ENCODE measurements around the gene OSCAR.

OSCAR gene

DNA sequence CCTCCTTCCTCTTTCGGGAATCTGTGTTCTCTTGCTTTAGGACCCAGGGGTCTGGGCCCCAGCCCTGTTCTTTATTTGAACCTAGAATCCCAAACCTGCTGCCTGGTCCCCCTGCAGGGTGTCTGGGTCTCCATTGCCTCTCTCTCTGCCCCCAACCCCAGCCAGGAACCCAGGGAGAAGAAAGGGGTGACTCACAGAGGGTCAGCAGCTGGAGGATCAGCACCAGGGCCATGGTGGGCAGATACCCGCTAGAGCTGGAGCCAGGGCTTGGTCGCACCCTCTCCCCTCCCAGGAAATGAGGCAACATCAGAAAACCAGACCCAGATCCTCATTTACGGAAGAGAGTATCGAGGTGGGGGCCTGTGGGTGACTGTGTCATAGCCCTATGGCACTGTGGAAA lies at the start of gene OSCAR:
TSS of gene OSCAR (minus strand) at position 243 of the 400 bp plus-strand sequence. CDS start at position 232, 11 bp downstream.
- DNase-seq: no peak

- DNase-seq: no peak
Observed at GRCh38 chr19:54149021-54149812, 48.6 kb upstream of the OSCAR start.

DNA sequence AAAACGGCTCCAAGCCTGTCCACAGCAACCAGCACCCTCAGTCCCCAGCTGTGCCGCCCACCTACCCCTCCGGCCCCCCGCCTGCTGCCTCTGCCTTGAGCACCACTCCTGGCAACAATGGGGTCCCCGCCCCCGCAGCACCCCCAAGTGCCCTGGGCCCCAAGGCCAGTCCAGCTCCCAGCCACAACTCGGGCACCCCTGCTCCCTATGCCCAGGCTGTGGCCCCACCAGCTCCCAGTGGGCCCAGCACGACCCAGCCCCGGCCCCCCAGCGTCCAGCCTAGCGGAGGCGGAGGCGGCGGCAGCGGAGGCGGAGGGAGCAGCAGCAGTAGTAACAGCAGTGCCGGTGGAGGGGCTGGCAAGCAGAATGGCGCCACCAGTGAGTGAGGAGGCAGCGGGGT lies 47.6 kb upstream of the OSCAR start:
- no peak for DNase-seq

- DNase-seq: no peak
Observed at GRCh38 chr19:54147676-54148075, 47.1 kb upstream of the OSCAR start.

DNA sequence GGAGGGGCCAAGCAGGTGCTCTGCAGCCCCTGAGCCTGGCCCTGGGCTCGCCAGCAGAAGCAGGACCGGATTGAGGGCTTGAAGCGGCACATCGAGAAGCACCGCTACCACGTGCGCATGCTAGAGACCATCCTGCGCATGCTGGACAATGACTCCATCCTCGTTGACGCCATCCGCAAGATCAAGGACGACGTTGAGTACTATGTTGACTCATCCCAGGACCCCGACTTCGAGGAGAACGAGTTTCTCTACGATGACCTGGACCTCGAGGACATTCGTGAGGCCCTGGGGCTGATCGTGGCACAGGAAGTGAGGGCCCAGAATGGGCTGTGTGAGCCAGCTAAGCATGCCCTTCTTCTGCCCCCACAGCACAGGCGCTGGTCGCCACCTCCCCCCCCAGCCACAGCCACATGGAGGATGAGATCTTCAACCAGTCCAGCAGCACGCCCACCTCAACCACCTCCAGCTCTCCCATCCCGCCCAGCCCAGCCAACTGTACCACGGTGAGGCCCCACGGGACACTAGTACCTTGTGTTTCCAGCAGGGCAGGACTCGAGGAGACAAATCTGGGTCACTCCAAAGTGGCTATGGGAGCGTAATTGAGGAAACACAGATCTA lies 45.0 kb upstream of the OSCAR start:
- DNase-seq: no peak

DNA sequence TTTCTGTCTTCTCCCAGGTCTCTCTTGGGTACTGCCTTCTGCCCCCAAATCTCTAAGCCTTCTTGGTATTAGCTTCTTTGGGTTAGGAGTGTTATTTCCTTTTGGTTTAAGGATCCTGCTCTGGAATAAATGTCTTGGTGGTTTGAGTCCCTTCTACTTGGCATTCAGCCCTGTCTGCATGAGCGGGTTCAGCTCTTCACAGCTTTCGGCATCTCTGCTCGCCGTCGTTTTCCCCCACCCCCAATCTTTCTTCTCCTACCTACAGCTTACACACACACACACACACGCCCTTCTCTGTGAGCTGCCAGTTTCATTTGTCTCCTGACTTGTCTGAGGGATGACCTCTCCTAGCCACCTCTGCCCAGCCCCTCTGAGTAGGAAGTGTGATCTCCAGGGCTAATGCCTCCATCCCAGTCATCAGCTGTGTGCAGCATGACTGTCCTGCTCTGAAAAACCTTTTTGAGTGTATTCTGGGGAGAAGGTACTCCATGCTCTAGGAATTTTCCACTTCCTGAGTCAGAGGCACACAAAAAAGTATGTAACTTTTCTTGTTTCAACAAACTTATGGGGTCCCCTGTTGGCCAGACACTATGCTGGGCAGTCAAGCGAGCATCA lies 41.7 kb upstream of the OSCAR start:
- no peak for DNase-seq

DNA sequence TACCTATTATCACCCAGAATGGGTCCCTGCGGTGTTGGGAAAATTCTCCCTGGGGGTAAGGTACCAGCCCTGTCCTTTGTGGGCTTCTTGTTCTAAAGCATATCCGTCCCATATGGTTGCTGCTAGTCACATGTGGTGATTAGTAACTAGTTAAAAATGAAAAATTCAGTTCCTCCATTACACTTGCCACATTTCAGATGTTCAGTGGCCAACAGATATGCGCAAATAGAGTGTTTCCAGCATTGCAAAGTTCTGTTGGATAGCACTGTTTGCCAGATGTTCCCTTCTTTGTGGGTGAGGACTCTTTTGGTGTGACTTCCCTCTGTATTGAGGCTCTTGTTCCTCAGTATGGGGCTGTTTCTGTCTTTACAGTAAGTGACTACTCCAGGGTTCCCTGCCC lies 40.8 kb upstream of the OSCAR start:
- no peak for DNase-seq

- DNase-seq: no peak
Observed at GRCh38 chr19:54138489-54139256, 38.1 kb upstream of the OSCAR start.

- DNase-seq: no peak
Observed at GRCh38 chr19:54137699-54138488, 37.3 kb upstream of the OSCAR start, which contains the start of gene CNOT3. Gene CNOT3 (plus strand): TSS chr19:54137762. CDS start chr19:54142979, 5,217 bp downstream.

DNA sequence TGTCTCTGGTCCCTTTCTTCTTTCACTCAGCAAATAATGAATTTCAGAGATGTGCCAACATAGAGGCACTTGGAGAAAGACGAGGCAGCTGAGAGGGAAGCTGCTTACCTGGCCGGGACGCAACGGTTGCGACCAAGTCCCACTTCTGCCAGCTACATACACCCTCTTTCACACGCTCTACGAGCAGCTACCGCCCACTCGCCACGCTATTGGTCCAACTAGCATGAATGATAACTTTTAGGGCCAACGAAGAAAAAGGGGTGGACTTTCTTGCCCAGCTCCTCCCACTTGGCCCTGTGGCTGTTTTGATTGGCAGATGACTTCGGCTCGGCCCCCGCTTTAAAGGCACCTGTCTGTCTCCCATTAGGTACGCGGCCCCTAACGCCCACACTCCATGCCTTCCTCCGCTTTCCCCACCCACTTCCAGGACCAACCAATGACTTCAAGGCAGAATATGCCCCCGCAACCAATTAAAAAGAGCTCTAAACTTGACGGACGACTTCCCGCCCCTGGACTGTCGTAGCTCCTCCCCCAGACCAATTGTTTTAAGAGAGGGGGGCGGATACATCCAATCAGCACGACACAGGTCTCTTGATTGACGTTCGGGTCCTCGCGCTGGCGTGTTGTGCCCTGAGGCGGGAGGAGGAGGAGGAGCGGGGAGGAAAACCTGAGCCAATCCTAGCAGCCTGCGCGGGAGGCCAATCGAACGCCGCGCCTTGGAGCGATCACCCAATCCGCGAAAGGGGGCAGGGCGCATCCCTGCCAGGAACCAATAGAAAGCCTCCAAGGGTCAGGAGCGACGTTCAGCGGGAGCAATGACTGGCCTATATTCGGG lies 36.5 kb upstream of the OSCAR start:
- DNase-seq: peak; percentile 98 to 99

DNA sequence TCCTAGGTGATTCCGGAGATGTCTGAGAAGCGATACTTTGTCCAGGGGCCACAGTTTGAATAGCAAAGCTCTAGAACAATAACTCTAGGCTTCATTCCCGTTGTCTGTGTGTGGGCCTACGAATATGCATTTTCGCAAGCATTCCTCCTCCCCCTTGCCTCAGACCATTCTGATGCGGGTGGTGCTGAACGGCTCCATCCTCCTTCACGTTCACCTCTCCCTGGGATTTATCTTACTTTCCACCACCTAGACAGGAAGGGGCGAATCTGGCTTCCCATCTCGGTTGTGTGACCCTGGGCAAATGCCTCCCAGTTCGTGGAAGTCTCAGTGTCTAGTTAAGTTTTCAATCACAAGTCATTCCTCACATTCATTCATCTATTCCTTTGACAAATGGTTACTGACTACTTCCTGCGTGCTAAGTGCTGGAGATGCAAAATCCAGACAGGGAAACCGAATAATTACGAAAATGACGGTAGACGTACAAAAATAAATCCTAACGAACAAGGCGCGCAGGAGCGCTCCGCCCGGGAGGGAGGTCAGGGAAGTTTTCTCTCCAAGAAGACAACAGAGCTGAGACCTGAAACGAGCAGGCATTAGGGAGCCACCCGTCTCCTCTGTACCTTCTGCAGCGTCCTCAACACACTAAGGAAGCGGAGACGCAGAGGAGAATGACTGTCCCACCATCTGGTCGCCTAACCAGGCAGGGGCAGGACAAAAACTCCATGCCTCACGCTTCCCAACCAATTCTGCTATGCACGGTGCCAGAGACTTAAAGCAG lies 35.7 kb upstream of the OSCAR start:
- no peak for DNase-seq

DNA sequence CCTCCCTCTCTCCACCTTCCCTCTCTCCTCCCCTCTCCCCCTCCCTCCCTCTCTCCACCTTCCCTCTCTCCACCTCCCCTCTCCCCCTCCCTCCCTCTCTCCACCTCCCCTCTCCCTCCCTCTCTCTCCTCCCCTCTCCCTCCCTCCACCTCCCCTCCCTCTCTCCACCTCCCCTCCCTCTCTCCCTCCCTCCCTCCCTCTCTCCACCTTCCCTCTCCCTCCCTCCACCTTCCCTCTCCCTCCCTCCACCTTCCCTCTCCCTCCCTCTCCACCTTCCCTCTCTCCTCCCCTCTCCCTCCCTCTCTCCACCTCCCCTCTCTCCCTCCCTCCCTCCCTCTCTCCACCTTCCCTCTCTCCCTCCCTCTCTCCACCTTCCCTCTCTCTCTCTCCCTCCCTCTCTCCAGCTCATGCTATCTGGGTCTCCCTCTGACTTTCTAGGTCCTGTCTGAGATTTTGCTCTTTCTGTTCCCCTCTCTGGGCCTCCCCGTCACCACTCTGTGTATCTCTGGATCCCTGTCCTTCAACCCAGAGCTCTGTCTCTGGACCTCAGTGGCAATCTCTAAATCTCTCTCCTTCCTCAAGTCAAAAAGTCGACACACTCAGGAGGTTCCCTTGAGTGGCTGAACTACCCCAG lies 33.5 kb upstream of the OSCAR start:
- DNase-seq: no peak

DNA sequence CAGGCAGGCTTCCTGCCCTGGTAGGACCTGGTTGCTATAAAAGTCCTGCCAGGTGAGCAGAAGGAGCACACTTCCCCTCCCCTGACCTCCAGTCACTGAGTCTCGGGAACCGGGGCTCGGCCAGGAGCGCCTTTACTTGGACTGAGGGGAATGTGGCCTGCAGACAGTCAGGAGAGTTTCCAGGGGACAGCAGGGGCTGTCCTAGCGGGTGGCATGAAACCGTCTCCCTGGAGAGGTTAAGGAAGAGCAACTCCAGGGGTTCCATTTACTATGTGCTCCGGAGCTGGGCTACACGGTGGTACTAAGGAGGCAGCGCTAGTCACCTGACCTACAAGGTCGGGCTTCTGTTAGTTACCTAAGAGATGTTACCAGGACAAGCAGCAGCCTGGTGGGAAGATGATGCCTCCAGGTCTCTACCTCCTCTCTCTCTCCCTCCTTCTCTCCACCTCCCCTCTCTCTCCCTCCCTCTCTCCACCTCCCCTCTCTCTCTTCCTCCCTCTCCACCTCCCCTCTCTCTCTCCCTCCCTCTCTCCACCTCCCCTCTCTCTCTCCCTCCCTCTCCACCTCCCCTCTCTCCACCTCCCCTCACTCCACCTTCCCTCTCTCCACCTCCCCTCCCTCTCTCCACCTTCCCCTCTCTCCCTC lies 32.8 kb upstream of the OSCAR start:
- DNase-seq: peak; percentile 22 to 35

DNA sequence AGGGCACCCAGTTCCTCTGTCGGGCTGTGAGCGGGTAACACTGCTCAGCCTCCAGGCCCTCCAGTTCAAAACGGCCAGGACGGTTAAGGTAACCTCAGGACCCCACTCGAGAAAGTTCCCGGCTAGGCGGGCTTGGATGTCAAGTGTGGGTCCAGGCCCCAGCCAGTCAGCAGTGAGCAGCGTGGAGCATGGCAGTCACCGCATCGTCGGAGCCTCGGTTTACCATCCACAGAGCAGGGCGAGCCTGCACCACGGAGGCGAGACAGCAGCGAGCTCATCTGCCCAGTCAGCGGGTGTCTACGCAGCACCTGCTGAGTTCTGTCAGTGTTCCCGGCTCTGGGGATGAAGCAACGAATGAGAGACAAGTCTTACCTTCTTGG lies 29.0 kb upstream of the OSCAR start:
- DNase-seq: no peak

DNA sequence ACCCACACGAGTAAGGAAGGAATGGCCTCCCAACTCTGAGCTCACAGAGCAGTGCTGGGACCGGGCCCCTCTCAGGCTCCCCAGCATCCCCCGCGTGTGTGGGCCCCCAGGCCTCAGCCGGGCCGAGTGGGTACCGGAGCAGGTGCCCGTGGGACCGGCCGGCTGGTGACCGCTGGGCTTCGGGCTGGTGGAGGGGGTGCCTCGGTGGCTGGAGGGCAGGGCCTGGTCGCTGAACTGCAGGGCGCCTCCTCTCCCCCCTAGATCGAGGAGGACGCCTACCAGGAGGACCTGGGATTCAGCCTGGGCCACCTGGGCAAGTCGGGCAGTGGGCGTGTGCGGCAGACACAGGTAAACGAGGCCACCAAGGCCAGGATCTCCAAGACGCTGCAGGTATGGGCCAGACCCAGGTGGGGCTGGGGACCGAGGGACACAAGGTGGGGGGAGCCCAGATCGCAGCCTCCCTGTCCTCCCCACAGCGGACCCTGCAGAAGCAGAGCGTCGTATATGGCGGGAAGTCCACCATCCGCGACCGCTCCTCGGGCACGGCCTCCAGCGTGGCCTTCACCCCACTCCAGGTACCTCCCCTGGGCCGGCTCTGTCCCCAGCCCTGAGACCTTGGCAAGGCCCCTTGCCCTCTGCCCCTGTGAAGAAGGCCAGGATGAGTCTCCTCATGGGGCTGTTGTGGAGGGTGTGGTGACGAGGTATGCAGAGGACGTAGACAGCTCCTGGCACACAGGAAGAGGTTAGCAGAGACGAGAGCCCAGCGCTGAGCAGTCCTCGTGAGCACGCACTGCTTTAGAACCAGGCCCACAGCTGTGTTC lies 28.4 kb upstream of the OSCAR start:
- DNase-seq: no peak

GRCh38 chr19:54128441-54128725 lies 27.8 kb upstream of the OSCAR start:
- DNase-seq: no peak

DNA sequence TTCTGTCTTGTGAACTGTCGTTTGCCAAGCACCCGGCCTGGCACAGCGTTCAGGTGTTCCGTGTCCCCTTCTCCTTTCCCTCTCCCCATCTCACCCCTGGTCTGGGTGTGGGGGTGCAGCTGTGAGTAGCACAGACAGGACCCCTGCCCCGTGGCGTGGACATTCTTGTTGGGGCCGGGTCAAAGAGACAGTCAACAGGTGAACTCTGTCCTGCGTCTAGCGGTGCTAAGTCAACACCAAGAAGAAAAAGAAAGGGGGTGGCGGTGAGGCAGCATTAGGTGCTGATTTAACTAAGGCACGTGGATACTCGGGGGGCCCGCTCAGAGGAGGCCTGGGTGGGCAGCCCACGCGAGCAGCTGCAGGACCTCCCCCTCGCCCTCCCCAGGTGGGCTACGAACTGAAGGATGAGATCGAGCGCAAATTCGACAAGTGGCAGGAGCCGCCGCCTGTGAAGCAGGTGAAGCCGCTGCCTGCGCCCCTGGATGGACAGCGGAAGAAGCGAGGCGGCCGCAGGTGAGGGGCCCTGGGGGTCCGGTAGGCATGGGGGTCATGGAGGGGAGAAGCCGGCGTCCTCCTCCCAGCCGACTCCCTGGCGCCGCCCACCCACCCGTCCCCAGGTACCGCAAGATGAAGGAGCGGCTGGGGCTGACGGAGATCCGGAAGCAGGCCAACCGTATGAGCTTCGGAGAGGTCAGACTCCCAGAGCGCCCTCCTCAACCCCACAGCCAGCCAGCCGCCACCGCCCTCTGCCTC lies 27.3 kb upstream of the OSCAR start:
- no peak for DNase-seq

GRCh38 chr19:54125713-54126112 lies 25.1 kb upstream of the OSCAR start:
- DNase-seq: no peak

Data from SW 1271 (cell line).